A549 treated with GW870086 at 1 μM for 4 hours (cell line): Measurements from ENCODE around the gene OOEP. TPM values are rescaled to one million over a fixed set of nuclear protein-coding genes. Genes with fewer than 3 reads are reported as not detected.

Source experiments
- total RNA-seq: library from RNA; stranded (reverse); fragments of 200-300 nt; extraction: Qiagen RNA extraction; gene quantifications from 5 replicates; pipeline ENCODE4 v1.2.3, GENCODE V29; 2022; ENCODE audit warnings: low read depth

OOEP gene
- not detected in 5 replicates for total RNA-seq

GRCh38 chr6:73369563-73369962 is at the start of gene OOEP:
OOEP (minus strand) TSS chr6:73369897; CDS start chr6:73369792, 105 bp downstream.

GRCh38 chr6:73394577-73395354 is 25.1 kb upstream of the OOEP start, which contains the start of gene DDX43:
DDX43 (plus strand) TSS chr6:73394828; CDS start chr6:73394906, 78 bp downstream.

GRCh38 chr6:73362358-73362757 is 7.3 kb downstream of the OOEP start, which contains the start of gene KHDC3L:
KHDC3L (plus strand) TSS chr6:73362658; CDS start chr6:73362730, 72 bp downstream.

GRCh38 chr6:73353636-73354593 is 15.8 kb downstream of the OOEP start, which contains the start of gene DPPA5:
DPPA5 (minus strand) TSS chr6:73354276; CDS start chr6:73354225, 51 bp downstream.

Other genes starting within 250 kb of the OOEP start
- gene KHDC1L, start 144.4 kb downstream of the OOEP start, total RNA-seq: 0.36 to 0.51 TPM (median 0.42 TPM) in 4 of 5 replicates, not detected in the other
- 2.7 to 3.9 TPM (median 3.7 TPM) in 5 replicates for gene KHDC1, start 106.7 kb downstream of the OOEP start, total RNA-seq
- not detected in 5 replicates for gene DPPA5, start 15.6 kb downstream of the OOEP start, total RNA-seq
- gene KHDC3L, start 7.2 kb downstream of the OOEP start, total RNA-seq: not detected in 5 replicates
- not detected in 5 replicates for gene DDX43, start 24.9 kb upstream of the OOEP start, total RNA-seq
- 4.6 to 5.0 TPM (median 4.8 TPM) in 5 replicates for gene CGAS, start 82.4 kb upstream of the OOEP start, total RNA-seq
- gene MTO1, start 91.8 kb upstream of the OOEP start, total RNA-seq: 8.7 to 12.2 TPM (median 10.0 TPM) in 5 replicates
- 7,093 to 8,627 TPM (median 7,429 TPM) in 5 replicates for gene EEF1A1, start 151.1 kb upstream of the OOEP start, total RNA-seq